GM06990 (cell line): ENCODE results near the gene BHLHE23.

ENCODE experiments used
- DNase-seq: peaks from one replicate; pipeline ENCODE4 v3.0.0-alpha.2; 2011; ENCODE audit not compliant: insufficient read length; ENCODE audit errors: extremely low read depth
- H3K27me3 ChIP-seq: replicated peaks from 2 replicates; pipeline ENCODE4 v1.6.0; 2011; ENCODE audit warnings: low read length; ENCODE audit not compliant: control insufficient read depth, insufficient read depth
- H3K36me3 ChIP-seq: 2 replicates; pipeline ENCODE4 v1.5.1; 2011; ENCODE audit warnings: low read length; ENCODE audit not compliant: control insufficient read depth, insufficient read depth
- H3K4me3 ChIP-seq: replicated peaks from 2 replicates; pipeline ENCODE4 v1.5.1; 2011; ENCODE audit warnings: low read depth, mild to moderate bottlenecking, control low read depth, low read length
- TF ChIP-seq, protein P1 (sequence below): IDR thresholded peaks from 2 replicates; pipeline ENCODE4 v1.5.1; 2011; ENCODE audit warnings: low read length, control low read depth, mild to moderate bottlenecking, inconsistent platforms; ENCODE audit not compliant: insufficient read depth, poor library complexity, severe bottlenecking

Gene BHLHE23

DNA sequence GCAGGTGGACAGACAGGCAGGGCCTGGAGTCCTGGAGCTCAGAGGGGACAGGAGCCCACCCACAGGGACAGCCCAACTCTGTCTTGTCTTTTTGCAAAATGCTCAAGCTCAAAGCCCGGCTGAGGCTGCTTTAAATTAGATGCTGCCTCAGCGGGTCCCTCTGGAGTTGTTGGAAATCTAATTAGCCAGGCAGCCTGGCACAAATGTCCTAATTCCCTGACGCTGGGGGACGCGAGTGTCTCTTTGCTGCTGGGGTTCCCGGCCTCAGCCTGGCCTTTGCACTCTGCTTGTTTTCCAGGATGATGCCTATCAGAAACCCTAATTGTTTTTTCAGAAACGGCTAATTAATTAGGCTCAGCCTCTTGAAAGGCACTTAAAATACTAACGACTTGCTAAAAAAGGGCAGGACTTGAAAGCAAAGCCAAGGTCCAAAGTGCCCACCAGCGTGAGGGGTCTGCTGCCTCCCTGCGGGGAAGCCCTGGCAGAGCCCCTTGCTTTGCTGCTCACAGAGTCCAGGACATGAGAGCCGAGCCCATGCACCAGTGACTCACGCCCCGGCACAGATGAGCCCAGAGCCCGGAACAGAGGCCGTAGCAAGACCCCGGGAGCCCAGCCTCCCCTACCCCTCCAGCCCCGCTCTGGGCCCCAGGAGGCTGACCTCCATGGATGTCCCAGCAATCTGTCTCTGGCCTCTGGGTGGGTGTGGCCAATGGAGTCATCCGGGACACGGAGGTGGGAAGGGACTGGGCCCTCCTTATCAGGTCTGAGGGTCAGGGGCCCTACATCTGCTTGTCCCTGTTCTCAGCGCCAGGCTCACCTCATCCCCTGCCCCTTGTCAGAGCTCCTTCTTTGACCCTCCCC is 46.0 kb upstream of the BHLHE23 start:
- H3K4me3 ChIP-seq, result no peak overlapping the region
- no peak for DNase-seq
- H3K36me3 ChIP-seq, result no peaks in the 10 kb centered on the region
- TF ChIP-seq, protein P1, sequence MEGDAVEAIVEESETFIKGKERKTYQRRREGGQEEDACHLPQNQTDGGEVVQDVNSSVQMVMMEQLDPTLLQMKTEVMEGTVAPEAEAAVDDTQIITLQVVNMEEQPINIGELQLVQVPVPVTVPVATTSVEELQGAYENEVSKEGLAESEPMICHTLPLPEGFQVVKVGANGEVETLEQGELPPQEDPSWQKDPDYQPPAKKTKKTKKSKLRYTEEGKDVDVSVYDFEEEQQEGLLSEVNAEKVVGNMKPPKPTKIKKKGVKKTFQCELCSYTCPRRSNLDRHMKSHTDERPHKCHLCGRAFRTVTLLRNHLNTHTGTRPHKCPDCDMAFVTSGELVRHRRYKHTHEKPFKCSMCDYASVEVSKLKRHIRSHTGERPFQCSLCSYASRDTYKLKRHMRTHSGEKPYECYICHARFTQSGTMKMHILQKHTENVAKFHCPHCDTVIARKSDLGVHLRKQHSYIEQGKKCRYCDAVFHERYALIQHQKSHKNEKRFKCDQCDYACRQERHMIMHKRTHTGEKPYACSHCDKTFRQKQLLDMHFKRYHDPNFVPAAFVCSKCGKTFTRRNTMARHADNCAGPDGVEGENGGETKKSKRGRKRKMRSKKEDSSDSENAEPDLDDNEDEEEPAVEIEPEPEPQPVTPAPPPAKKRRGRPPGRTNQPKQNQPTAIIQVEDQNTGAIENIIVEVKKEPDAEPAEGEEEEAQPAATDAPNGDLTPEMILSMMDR, result no peak
- H3K27me3 ChIP-seq, result no peaks in the 10 kb centered on the region

DNA sequence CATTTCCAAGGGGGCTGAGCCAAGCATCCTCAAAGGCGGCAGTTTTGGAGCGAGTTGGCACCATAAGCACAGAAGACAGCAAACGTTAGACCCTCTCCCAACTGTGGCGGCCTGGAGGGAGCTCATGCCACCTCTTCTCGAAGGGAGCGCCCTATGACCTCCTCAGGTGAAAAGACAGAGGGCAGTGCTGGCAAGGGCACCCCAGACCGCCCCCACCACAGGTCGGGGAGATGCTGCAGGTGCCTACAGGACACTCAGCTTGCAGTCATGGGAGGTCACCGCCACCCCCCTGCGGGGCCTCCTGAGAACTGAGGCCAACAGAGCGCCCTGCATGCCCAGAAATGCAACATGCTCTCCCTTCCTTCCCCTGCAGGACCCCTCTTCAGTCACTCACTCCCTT is 45.1 kb upstream of the BHLHE23 start:
- H3K36me3 ChIP-seq, result no peaks in the 10 kb centered on the region
- no peak for DNase-seq
- TF ChIP-seq, protein P1, result no peak
- H3K27me3 ChIP-seq, result no peaks in the 10 kb centered on the region
- H3K4me3 ChIP-seq, result no peak overlapping the region

DNA sequence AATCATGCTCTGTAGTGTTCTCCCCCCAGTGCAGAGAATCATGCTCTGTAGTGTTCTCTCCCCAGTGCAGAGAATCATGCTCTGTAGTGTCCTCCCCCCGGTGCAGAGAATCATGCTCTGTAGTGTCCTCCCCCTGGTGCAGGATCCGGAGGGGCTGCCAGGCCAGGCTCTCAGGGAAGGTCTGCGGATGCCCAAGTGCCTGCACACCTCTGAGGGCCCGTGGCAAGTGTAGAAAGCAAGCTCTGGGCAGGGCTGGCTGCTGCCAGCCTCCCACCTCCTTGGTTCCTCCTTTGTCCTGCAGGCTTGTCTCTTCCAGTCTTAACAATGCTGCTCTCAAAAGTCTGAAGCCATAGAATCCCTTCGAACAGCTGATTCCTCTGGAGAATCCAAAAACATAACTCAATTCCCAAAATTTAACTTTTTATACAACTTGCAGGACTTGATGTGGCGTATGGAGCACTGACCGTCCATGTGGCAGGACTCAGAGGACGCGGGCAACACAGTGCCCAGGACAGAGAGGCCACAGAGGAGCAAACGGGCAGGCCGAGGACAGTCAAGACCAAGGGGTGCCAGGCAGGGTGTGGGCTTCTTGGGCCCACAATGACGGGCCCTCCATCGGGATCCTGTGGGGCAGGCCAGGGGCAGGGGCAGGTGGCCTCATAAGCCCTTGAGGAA is 44.6 kb upstream of the BHLHE23 start:
- no peaks in the 10 kb centered on the region for H3K27me3 ChIP-seq
- TF ChIP-seq, protein P1, result no peak
- no peak for DNase-seq
- H3K4me3 ChIP-seq, result no peak overlapping the region
- no peaks in the 10 kb centered on the region for H3K36me3 ChIP-seq

DNA sequence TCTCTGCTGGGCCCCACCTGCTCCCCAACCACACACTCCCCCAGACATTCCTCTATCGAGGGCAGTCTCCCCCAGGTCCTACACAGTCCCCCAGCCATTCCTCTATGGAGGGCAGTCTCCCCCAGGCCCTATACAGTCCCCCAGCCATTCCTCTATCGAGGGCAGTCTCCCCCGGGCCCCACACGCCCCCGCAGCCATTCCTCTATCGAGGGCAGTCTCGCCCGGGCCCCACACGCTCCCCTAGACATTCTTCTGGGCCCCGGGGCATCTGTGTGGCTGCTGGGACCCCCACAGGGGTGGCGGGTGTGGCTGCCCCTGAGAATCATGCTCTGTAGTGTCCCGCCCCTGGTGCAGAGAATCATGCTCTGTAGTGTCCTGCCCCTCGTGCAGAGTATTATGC is 43.6 kb upstream of the BHLHE23 start:
- H3K36me3 ChIP-seq, result no peaks in the 10 kb centered on the region
- no peak overlapping the region for H3K4me3 ChIP-seq
- no peaks in the 10 kb centered on the region for H3K27me3 ChIP-seq
- no peak for DNase-seq
- TF ChIP-seq, protein P1, result no peak

DNA sequence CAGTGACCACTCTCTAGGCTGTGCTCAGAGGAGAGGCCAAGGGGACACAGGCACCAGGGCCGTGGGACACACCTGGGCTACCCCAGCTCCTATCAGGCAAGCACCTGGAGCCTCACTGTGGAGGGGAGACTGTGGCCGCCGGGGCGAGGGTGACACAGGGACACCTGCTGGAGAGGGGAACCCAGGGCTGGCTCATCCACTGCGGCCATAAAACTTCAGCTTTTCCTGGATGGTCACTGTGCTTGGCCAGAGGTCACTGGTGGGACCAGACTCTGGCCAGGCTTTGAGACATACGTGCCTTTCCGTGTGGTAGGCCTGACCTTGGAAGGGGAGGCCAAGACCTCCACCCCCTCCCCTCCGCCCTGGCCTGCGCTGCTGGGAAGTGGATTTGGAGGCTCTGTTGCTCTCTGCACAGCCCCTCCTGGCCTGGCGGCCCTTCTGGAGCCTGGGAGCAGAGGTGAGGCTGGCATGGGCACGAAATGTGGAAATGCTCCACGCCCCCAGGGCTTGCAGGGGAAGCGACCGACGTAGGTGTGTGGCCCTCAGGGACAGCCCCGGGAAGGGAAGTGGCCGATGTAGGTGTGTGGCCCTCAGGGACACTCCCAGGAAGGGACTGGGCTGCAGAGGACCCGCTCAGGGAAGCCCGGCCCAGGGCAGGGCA is 42.9 kb upstream of the BHLHE23 start:
- Histone ChIP-seq H3K36me3 (no peaks in the 10 kb centered on the region), H3K4me3 (no peak overlapping the region), H3K27me3 (no peaks in the 10 kb centered on the region)
- TF ChIP-seq, protein P1, result no peak
- DNase-seq, result no peak
